Neural progenitor cell (in vitro differentiated cells): Measurements from ENCODE around the gene FUT7.

Experiments
- CTCF ChIP-seq: fragments of 200-600 bp; sonication (generic); IDR thresholded peaks from 2 replicates; pipeline ENCODE4 v1.5.1; 2017; ENCODE audit warnings: antibody characterized with exemption, mild to moderate bottlenecking
- EZH2 ChIP-seq: fragments of 200-600 bp; sonication (generic); IDR thresholded peaks from 2 replicates; pipeline ENCODE4 v1.6.1; 2017; ENCODE audit warnings: antibody characterized with exemption, mild to moderate bottlenecking, moderate library complexity
- EZH2phosphoT487 ChIP-seq: fragments of 200-600 bp; sonication (generic); IDR thresholded peaks from 2 replicates; pipeline ENCODE4 v1.6.1; 2017; ENCODE audit warnings: antibody characterized with exemption

- TF ChIP-seq EZH2, result peak; percentile 74
- no peak for TF ChIP-seq CTCF
- TF ChIP-seq EZH2phosphoT487, result peak; percentile 60
These were observed 44.7 kb upstream of the FUT7 start for GRCh38 chr9:137076636-137077009.
